ENCODE measurements around the gene MMP17.

DNA sequence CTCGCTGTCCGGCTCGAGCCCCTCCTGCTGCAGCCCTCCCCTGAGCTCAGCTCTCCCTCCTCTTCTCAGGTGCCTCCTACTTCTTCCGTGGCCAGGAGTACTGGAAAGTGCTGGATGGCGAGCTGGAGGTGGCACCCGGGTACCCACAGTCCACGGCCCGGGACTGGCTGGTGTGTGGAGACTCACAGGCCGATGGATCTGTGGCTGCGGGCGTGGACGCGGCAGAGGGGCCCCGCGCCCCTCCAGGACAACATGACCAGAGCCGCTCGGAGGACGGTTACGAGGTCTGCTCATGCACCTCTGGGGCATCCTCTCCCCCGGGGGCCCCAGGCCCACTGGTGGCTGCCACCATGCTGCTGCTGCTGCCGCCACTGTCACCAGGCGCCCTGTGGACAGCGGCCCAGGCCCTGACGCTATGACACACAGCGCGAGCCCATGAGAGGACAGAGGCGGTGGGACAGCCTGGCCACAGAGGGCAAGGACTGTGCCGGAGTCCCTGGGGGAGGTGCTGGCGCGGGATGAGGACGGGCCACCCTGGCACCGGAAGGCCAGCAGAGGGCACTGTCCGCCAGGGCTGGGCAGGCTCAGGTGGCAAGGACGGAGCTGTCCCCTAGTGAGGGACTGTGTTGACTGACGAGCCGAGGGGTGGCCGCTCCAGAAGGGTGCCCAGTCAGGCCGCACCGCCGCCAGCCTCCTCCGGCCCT lies 22.8 kb downstream of the MMP17 start:
- TF ChIP-seq CTCF (IDR thresholded peaks at IDR 0.05; ENCODE audit: poor library complexity) (peak; percentile 56), EZH2 (IDR thresholded peaks at IDR 0.05; ENCODE audit: borderline replicate concordance) (no peak)
